SK-N-SH (cell line): Measurements from ENCODE around the gene GRIP2. TPM values are rescaled to one million over a fixed set of nuclear protein-coding genes. Genes with fewer than 3 reads are reported as not detected.

Experiments used
- CTCF ChIA-PET: fragments of 300-600, 350-600 bp; formaldehyde crosslinking; extraction: SDS; loops from one replicate; lab custom pipeline; 2021; lab: Yijun Ruan, JAX
- POLR2A ChIA-PET: fragments of 350-600 bp; sonication (Branson Sonifier 250); formaldehyde crosslinking; extraction: SDS; loops from one replicate; lab custom pipeline; 2020; ENCODE audit warnings: antibody characterized with exemption, inconsistent platforms; lab: Yijun Ruan, JAX
- DNase-seq: peaks from one replicate; pipeline ENCODE4 v3.0.0; 2012
- H2AFZ ChIP-seq: fragments of 200-600 bp; sonication (generic); 2 replicates; pipeline ENCODE4 v1.8.1; 2016; ENCODE audit warnings: antibody characterized with exemption, mild to moderate bottlenecking, low read depth
- H3F3A ChIP-seq: fragments of 200-600 bp; sonication (generic); replicated peaks from 2 replicates; pipeline ENCODE3; 2016; ENCODE audit warnings: antibody characterized with exemption, mild to moderate bottlenecking; ENCODE audit not compliant: insufficient read depth
- H3K27ac ChIP-seq, 2 experiments: fragments of 200-500 bp in 1 of 2; fragments of 200-600 bp in 1 of 2; sonication (Bioruptor generic) in 1 of 2; sonication (generic), shearing (Covaris generic) in 1 of 2; 2 replicates each; pipeline versions ENCODE4 v1.5.1 to v1.6.1; 2014 to 2016; ENCODE audit warnings: low read depth in 2 of 2, inconsistent platforms in 1 of 2, low read length in 1 of 2, mild to moderate bottlenecking in 1 of 2, mixed read lengths in 1 of 2
- H3K27me3 ChIP-seq: fragments of 200-600 bp; sonication (generic), shearing (Covaris generic); 2 replicates; pipeline ENCODE4 v1.6.1; 2016; ENCODE audit warnings: mixed run types; ENCODE audit not compliant: insufficient read depth
- H3K36me3 ChIP-seq, 2 experiments: fragments of 200-500 bp in 1 of 2; fragments of 200-600 bp in 1 of 2; sonication (Bioruptor generic) in 1 of 2; sonication (generic) in 1 of 2; replicated peaks in 1 of 2; 2 replicates each; pipeline versions ENCODE3 to v1.5.1; 2014 to 2016; ENCODE audit warnings: low read length in 1 of 2, mild to moderate bottlenecking in 1 of 2; ENCODE audit not compliant: insufficient read depth in 2 of 2, control insufficient read depth in 1 of 2
- H3K4me1 ChIP-seq, 2 experiments: fragments of 200-500 bp in 1 of 2; fragments of 200-600 bp in 1 of 2; sonication (Bioruptor generic) in 1 of 2; sonication (generic), shearing (Covaris generic) in 1 of 2; 2 replicates each; pipeline versions ENCODE4 v1.5.1 to v1.6.1; 2014 to 2016; ENCODE audit warnings: low read depth in 1 of 2, low read length in 1 of 2, mixed run types in 1 of 2; ENCODE audit not compliant: insufficient read depth in 2 of 2, control insufficient read depth in 1 of 2
- H3K4me2 ChIP-seq: fragments of 200-600 bp; sonication (generic), shearing (Covaris generic); 2 replicates; pipeline ENCODE4 v1.6.1; 2017; ENCODE audit warnings: mixed run types
- H3K4me3 ChIP-seq, 2 experiments: fragments of 200-500 bp in 1 of 2; fragments of 200-600 bp in 1 of 2; sonication (Bioruptor generic) in 1 of 2; sonication (generic), shearing (Covaris generic) in 1 of 2; 2 replicates each; pipeline versions ENCODE4 v1.5.1 to v1.8.1; 2014 to 2016; ENCODE audit warnings: low read depth in 2 of 2, inconsistent platforms in 1 of 2, low read length in 1 of 2, mild to moderate bottlenecking in 1 of 2, mixed read lengths in 1 of 2, moderate library complexity in 1 of 2
- H3K79me2 ChIP-seq: fragments of 200-600 bp; sonication (generic); 2 replicates; pipeline ENCODE4 v1.8.1; 2017; ENCODE audit warnings: mild to moderate bottlenecking; ENCODE audit not compliant: insufficient read depth
- H3K9ac ChIP-seq: fragments of 200-600 bp; sonication (generic); 2 replicates; pipeline ENCODE4 v1.6.1; 2017; ENCODE audit warnings: mixed run types
- H3K9me2 ChIP-seq: fragments of 200-600 bp; sonication (generic); 2 replicates; pipeline ENCODE4 v1.6.1; 2017; ENCODE audit warnings: mixed run types
- H3K9me3 ChIP-seq: fragments of 200-600 bp; sonication (generic); 2 replicates; pipeline ENCODE4 v1.6.1; 2017; ENCODE audit warnings: mixed run types, mild to moderate bottlenecking, moderate library complexity
- H4K20me1 ChIP-seq: fragments of 200-600 bp; sonication (generic); 2 replicates; pipeline ENCODE4 v1.6.1; 2017; ENCODE audit warnings: mild to moderate bottlenecking, mixed run types; ENCODE audit not compliant: insufficient read depth
- EZH2phosphoT487 ChIP-seq: fragments of 200-600 bp; sonication (generic); IDR thresholded peaks from 2 replicates; pipeline ENCODE4 v1.6.1; 2017; ENCODE audit warnings: low read depth, mixed run types, mild to moderate bottlenecking, antibody characterized with exemption, moderate library complexity, borderline replicate concordance
- FOXJ3 ChIP-seq: sonication (generic); formaldehyde crosslinking; IDR thresholded peaks from 2 replicates; pipeline ENCODE4 v1.5.1; 2020; ENCODE audit warnings: mild to moderate bottlenecking, missing genetic modification reagents
- GATA2 ChIP-seq: sonication (generic); formaldehyde crosslinking; IDR thresholded peaks from 2 replicates; pipeline ENCODE4 v1.5.0; 2020; ENCODE audit warnings: mild to moderate bottlenecking, missing genetic modification reagents
- MEF2A ChIP-seq: IDR thresholded peaks from 2 replicates; pipeline ENCODE4 v1.4.0; 2012; ENCODE audit warnings: low read depth, borderline replicate concordance
- MXI1 ChIP-seq: IDR thresholded peaks from 2 replicates; pipeline ENCODE4 v1.6.1; 2012; ENCODE audit warnings: mild to moderate bottlenecking, low read depth, low read length, improper control_type of control experiment
- RCOR1 ChIP-seq: fragments of 150-350 bp; IDR thresholded peaks from 2 replicates; pipeline ENCODE4 v1.6.1; 2017; ENCODE audit warnings: antibody characterized with exemption, low read length
- RFX5 ChIP-seq: IDR thresholded peaks from 2 replicates; pipeline ENCODE4 v1.6.1; 2012; ENCODE audit warnings: mild to moderate bottlenecking, improper control_type of control experiment, low read length
- RXRA ChIP-seq: IDR thresholded peaks from 2 replicates; pipeline ENCODE4 v1.4.0; 2012; ENCODE audit warnings: low read depth, mild to moderate bottlenecking, borderline replicate concordance
- SIN3A ChIP-seq: IDR thresholded peaks from 2 replicates; pipeline ENCODE4 v1.6.1; 2012; ENCODE audit warnings: low read depth, mild to moderate bottlenecking, low read length, moderate library complexity, borderline replicate concordance
- TAF1 ChIP-seq: IDR thresholded peaks from 2 replicates; pipeline ENCODE4 v1.6.1; 2012; ENCODE audit warnings: low read depth, mild to moderate bottlenecking, low read length, moderate library complexity, borderline replicate concordance
- TCF12 ChIP-seq: IDR thresholded peaks from 2 replicates; pipeline ENCODE4 v1.4.0; 2012
- TEAD4 ChIP-seq: IDR thresholded peaks from 2 replicates; pipeline ENCODE4 v1.4.0; 2012; ENCODE audit warnings: mild to moderate bottlenecking, borderline replicate concordance; ENCODE audit not compliant: insufficient read depth
- WGBS: methylation state at CpG from one replicate; pipeline ENCODE4 v1.1.6; 2017; ENCODE audit warnings: low lambda C conversion rate; 5-methylcytosine and 5-hydroxymethylcytosine counted together
- polyA plus RNA-seq, 3 experiments: library from polyadenylated mRNA; depleted of rRNA; stranded (reverse); fragments of >200 nt; gene quantifications; 2 replicates each; pipeline ENCODE4 v1.2.3, GENCODE V29; 2012
- TF ChIP-seq, protein P1 (sequence below): fragments of 150-350 bp; IDR thresholded peaks from 2 replicates; pipeline ENCODE4 v1.6.1; 2016; ENCODE audit warnings: mild to moderate bottlenecking, low read depth, low read length
- TF ChIP-seq, protein P2 (sequence below): fragments of 200-600 bp; sonication (generic); IDR thresholded peaks from 2 replicates; pipeline ENCODE4 v1.6.1; 2017; ENCODE audit warnings: antibody characterized with exemption, mild to moderate bottlenecking, moderate library complexity

GRIP2 gene
- polyA plus RNA-seq, 1 of the 3 experiments (the other 2 are of a cell fraction) = 0.15 TPM

DNA sequence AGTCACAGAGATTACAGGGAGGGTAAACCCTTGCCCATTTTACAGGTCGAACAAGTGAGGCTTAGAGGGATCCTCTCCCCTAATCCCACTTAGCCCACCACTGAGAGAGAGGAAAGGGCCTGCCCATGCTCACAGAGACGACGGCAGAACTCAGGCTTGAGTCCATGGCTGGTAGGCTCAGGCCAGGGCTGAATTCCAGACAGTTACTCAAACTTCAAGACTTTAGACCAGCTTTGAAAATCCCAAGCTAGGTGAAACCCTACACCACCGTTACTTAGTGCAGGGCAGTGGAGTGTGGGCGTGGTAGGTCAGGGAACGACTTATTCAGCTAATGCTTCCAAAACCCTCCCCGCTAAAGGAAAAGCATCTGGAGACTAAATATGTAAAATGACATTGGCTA is 16.4 kb downstream of the GRIP2 start (continued):
- no peak for TF ChIP-seq RFX5
- TF ChIP-seq RCOR1 = no peak
- no peak for TF ChIP-seq MEF2A
- TF ChIP-seq, protein P1, sequence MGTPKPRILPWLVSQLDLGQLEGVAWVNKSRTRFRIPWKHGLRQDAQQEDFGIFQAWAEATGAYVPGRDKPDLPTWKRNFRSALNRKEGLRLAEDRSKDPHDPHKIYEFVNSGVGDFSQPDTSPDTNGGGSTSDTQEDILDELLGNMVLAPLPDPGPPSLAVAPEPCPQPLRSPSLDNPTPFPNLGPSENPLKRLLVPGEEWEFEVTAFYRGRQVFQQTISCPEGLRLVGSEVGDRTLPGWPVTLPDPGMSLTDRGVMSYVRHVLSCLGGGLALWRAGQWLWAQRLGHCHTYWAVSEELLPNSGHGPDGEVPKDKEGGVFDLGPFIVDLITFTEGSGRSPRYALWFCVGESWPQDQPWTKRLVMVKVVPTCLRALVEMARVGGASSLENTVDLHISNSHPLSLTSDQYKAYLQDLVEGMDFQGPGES = no peak
- no peak for TF ChIP-seq TAF1
- no peak for TF ChIP-seq TCF12
- TF ChIP-seq, all 33 proteins: peak for 0

DNA sequence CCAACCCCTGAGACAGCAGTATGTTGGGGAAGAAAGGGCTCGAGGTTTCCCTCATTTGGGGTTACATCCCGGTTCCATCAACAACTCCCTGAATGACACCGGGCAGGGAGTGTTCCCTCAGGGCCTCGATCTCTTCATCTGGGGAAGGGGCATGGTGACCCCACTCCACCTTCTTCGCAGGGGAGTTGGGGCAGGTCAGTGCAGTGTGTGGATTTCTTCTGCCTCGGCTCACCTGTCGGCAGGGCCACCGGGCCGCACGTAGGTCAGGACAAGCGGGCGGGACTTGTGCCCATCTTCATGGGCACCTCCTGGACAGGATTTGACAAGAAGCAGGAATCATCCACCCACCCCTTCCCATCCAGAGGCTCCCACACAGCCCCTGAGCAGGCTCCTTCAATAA is 17.4 kb downstream of the GRIP2 start:
- Histone ChIP-seq H3K27me3 (no peaks in the 10 kb centered on the region; the same call in 1 of the 2 replicates), H3K9me2 (no peaks in the 10 kb centered on the region), H3K79me2 (no peaks in the 10 kb centered on the region), H3K27ac (no peak overlapping the region), H3K9ac (no peak overlapping the region), H3K9me3 (no peaks in the 10 kb centered on the region), H3K4me2 (no peak overlapping the region), H4K20me1 (no peaks in the 10 kb centered on the region), H3K4me1 (no peaks in the 10 kb centered on the region), H3F3A (no peaks in the 10 kb centered on the region), H3K4me3 (no peak overlapping the region), H3K36me3 (no peaks in the 10 kb centered on the region), H2AFZ (no peak overlapping the region)
- ChIA-PET POLR2A (no interaction called here), CTCF (interaction anchor here (1.0 to 4.3 kb wide), 3 partner anchors 13 to 398 kb away, joined by 3 to 22 read pairs (median 4); no protein-coding TSS in a partner anchor)
- WGBS = 68% methylated on average over 4 of the region's 12 CpGs
- no peak for TF ChIP-seq MXI1
- DNase-seq = no peak

DNA sequence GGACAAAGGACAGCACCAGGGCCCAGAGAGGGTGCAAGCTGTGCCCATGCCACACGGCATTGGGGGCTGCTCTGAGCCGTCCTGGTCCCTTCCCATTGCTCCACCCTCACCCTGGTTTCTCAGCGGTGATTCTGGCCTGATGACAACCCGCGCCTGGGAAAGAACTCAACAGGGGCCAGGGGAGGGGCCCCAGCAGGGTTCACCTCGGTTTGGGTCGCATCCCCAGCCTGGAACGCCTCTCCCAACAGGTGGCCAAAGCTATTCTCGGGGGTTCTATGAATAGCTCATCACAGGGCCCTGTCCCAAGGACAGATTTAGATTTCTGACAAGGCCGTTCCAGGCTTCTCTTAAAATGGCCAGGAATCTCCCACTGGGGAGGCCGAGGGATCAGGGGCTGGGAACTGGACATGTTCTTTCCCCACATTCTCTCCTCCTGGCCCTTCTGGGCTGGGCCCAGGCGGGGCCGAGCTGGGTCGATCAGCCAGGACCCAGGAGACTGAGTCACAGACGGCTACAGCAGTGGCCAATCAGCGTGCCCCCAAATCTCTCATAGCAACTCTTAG is 17.9 kb downstream of the GRIP2 start:
- no peak overlapping the region for H3K4me3 ChIP-seq
- no peak for DNase-seq
- no peak overlapping the region for H3K9ac ChIP-seq
- TF ChIP-seq TEAD4 (no peak), EZH2phosphoT487 (no peak), FOXJ3 (CRISPR knock-in tag) (no peak), GATA2 (CRISPR knock-in tag) (no peak), TCF12 (no peak), RXRA (no peak), SIN3A (no peak)
- TF ChIP-seq, protein P1 = no peak
- TF ChIP-seq, protein P2, sequence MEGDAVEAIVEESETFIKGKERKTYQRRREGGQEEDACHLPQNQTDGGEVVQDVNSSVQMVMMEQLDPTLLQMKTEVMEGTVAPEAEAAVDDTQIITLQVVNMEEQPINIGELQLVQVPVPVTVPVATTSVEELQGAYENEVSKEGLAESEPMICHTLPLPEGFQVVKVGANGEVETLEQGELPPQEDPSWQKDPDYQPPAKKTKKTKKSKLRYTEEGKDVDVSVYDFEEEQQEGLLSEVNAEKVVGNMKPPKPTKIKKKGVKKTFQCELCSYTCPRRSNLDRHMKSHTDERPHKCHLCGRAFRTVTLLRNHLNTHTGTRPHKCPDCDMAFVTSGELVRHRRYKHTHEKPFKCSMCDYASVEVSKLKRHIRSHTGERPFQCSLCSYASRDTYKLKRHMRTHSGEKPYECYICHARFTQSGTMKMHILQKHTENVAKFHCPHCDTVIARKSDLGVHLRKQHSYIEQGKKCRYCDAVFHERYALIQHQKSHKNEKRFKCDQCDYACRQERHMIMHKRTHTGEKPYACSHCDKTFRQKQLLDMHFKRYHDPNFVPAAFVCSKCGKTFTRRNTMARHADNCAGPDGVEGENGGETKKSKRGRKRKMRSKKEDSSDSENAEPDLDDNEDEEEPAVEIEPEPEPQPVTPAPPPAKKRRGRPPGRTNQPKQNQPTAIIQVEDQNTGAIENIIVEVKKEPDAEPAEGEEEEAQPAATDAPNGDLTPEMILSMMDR = no peak
- no peaks in the 10 kb centered on the region for H3F3A ChIP-seq
- H3K79me2 ChIP-seq = no peaks in the 10 kb centered on the region
- H4K20me1 ChIP-seq = no peaks in the 10 kb centered on the region
- no peaks in the 10 kb centered on the region for H3K9me2 ChIP-seq
- H2AFZ ChIP-seq = no peak overlapping the region
- ChIA-PET CTCF (interaction anchor here (0.8 to 1.2 kb wide), 4 partner anchors 13 to 399 kb away, joined by 3 to 4 read pairs (median 4); no protein-coding TSS in a partner anchor), POLR2A (no interaction called here)
- H3K36me3 ChIP-seq = no peaks in the 10 kb centered on the region
- no peak overlapping the region for H3K4me2 ChIP-seq
- WGBS = 69% methylated on average over 11 of the region's 16 CpGs
- no peak overlapping the region for H3K27ac ChIP-seq
- no peaks in the 10 kb centered on the region; the same call in 1 of the 2 replicates for H3K27me3 ChIP-seq
- H3K9me3 ChIP-seq = no peaks in the 10 kb centered on the region
- no peaks in the 10 kb centered on the region for H3K4me1 ChIP-seq
